Endothelial cell of umbilical vein (primary cell): ENCODE measurements around the gene MLPH. TPM values are rescaled to one million over a fixed set of nuclear protein-coding genes. Genes with fewer than 3 reads are reported as not detected.

Experiments
- BruUV-seq: library from RNA; stranded (reverse); fragments of 400-500 nt; replicated peaks from 2 replicates; lab custom pipeline; 2021; lab: Mats Ljungman, UMichigan
- CTCF ChIA-PET: fragments of 300-600, 350-600 bp; sonication (Branson Sonifier 250); formaldehyde crosslinking; loops from one replicate; lab custom pipeline; 2021; ENCODE audit warnings: antibody characterized with exemption, inconsistent platforms; lab: Charles Lee
- POLR2A ChIA-PET: fragments of 300-600, 350-600 bp; sonication (Branson Sonifier 250); formaldehyde crosslinking; loops from one replicate; lab custom pipeline; 2021; ENCODE audit warnings: antibody characterized with exemption, inconsistent platforms; lab: Charles Lee
- DNase-seq: peaks from one replicate; pipeline ENCODE4 v3.0.0-alpha.2; 2011; ENCODE audit warnings: low read depth, low spot score
- FAIRE-seq: peaks from 2 replicates; lab custom pipeline; 2011; peaks lifted over from hg19 to GRCh38; lab: Jason Lieb, UNC
- H2AFZ ChIP-seq: 2 replicates; pipeline ENCODE4 v1.6.0; 2012; ENCODE audit warnings: low read depth, low read length, control low read depth, inconsistent platforms
- H3K27ac ChIP-seq: 2 replicates; pipeline ENCODE4 v1.5.1; 2011; ENCODE audit warnings: low read depth, mild to moderate bottlenecking, control low read depth, low read length, moderate library complexity; ENCODE audit not compliant: insufficient read depth
- H3K27me3 ChIP-seq, 2 experiments: 2 replicates each; pipeline versions ENCODE4 v1.6.0 to v1.6.1; 2011; ENCODE audit warnings: low read length in 2 of 2, mixed read lengths in 1 of 2; ENCODE audit not compliant: control insufficient read depth in 2 of 2, insufficient read depth in 2 of 2
- H3K36me3 ChIP-seq, 2 experiments: 2 replicates in 1 of 2; 3 replicates in 1 of 2; pipeline ENCODE4 v1.5.1; 2011; ENCODE audit warnings: low read length in 2 of 2, mild to moderate bottlenecking in 1 of 2, moderate library complexity in 1 of 2; ENCODE audit not compliant: control insufficient read depth in 2 of 2, insufficient read depth in 2 of 2; ENCODE audit errors: extremely low read depth in 1 of 2
- H3K4me1 ChIP-seq: 3 replicates; pipeline ENCODE4 v1.5.1; 2011; ENCODE audit warnings: mild to moderate bottlenecking, low read length; ENCODE audit not compliant: control insufficient read depth, insufficient read depth; ENCODE audit errors: extremely low read depth
- H3K4me2 ChIP-seq: 2 replicates; pipeline ENCODE4 v1.6.1; 2011; ENCODE audit warnings: low read length, control low read depth, mixed read lengths; ENCODE audit not compliant: insufficient read depth
- H3K4me3 ChIP-seq, 3 experiments: fragments of 200-600 bp in 1 of 3; sonication (generic), shearing (Covaris generic) in 1 of 3; replicated peaks in 1 of 3; 2 replicates each; pipeline ENCODE4 v1.5.1; 2011 to 2016; ENCODE audit warnings: control low read depth in 3 of 3, low read length in 3 of 3, mild to moderate bottlenecking in 2 of 3, inconsistent platforms in 1 of 3, low read depth in 1 of 3, moderate library complexity in 1 of 3; ENCODE audit not compliant: insufficient read depth in 1 of 3
- H3K79me2 ChIP-seq: 2 replicates; pipeline ENCODE4 v1.6.0; 2012; ENCODE audit warnings: low read length, inconsistent platforms; ENCODE audit not compliant: control insufficient read depth, insufficient read depth
- H3K9ac ChIP-seq: replicated peaks from 2 replicates; pipeline ENCODE3; 2011; ENCODE audit warnings: low read length, control low read depth; ENCODE audit not compliant: insufficient read depth; ENCODE audit errors: extremely low read depth
- H3K9me1 ChIP-seq: replicated peaks from 3 replicates; pipeline ENCODE4 v1.6.0; 2011; ENCODE audit warnings: mild to moderate bottlenecking, low read length; ENCODE audit not compliant: control insufficient read depth, insufficient read depth; ENCODE audit errors: extremely low read depth
- H3K9me3 ChIP-seq: replicated peaks from 2 replicates; pipeline ENCODE4 v1.5.1; 2012; ENCODE audit warnings: low read length, inconsistent platforms; ENCODE audit not compliant: control insufficient read depth, insufficient read depth
- H4K20me1 ChIP-seq: replicated peaks from 2 replicates; pipeline ENCODE3; 2011; ENCODE audit warnings: mild to moderate bottlenecking, low read length; ENCODE audit not compliant: control insufficient read depth, insufficient read depth; ENCODE audit errors: extremely low read depth
- CTCF ChIP-seq, 2 donors: IDR thresholded peaks; 1 replicate in 1 of 2; 2 replicates in 1 of 2; pipeline ENCODE4 v1.5.1; 2011; ENCODE audit warnings: low read length in 2 of 2, mild to moderate bottlenecking in 2 of 2, moderate library complexity in 2 of 2, control low read depth in 1 of 2, inconsistent platforms in 1 of 2, low read depth in 1 of 2; ENCODE audit not compliant: insufficient read depth in 1 of 2; ENCODE audit errors: extremely low read depth in 1 of 2
- EZH2 ChIP-seq: IDR thresholded peaks from 2 replicates; pipeline ENCODE4 v1.6.1; 2012; ENCODE audit warnings: borderline replicate concordance, low read depth, mild to moderate bottlenecking, moderate library complexity, low read length, inconsistent platforms; ENCODE audit not compliant: severe bottlenecking
- FOS ChIP-seq: IDR thresholded peaks from 2 replicates; pipeline ENCODE4 v1.6.1; 2011; ENCODE audit warnings: mild to moderate bottlenecking, low read length, moderate library complexity, borderline replicate concordance; ENCODE audit not compliant: insufficient read depth
- GATA2 ChIP-seq: IDR thresholded peaks from 2 replicates; pipeline ENCODE4 v1.7.0; 2011; ENCODE audit warnings: low read depth, mild to moderate bottlenecking, moderate library complexity, mixed read lengths, low read length; ENCODE audit not compliant: insufficient read length, insufficient read depth
- JUN ChIP-seq: IDR thresholded peaks from 2 replicates; pipeline ENCODE4 v1.6.1; 2011; ENCODE audit warnings: borderline replicate concordance, low read depth; ENCODE audit not compliant: insufficient read length, insufficient read depth
- MAX ChIP-seq: IDR thresholded peaks from 2 replicates; pipeline ENCODE4 v1.6.1; 2011; ENCODE audit not compliant: insufficient read depth, insufficient read length
- MYC ChIP-seq: IDR thresholded peaks from one replicate; pipeline ENCODE4 v1.6.1; 2011; ENCODE audit warnings: mild to moderate bottlenecking, low read depth, low read length
- POLR2A ChIP-seq: IDR thresholded peaks from 2 replicates; pipeline ENCODE4 v1.6.1; 2012; ENCODE audit warnings: low read depth, mild to moderate bottlenecking, control low read depth, low read length
- POLR2AphosphoS5 ChIP-seq: IDR thresholded peaks from 2 replicates; pipeline ENCODE4 v1.6.1; 2012; ENCODE audit warnings: low read depth, mild to moderate bottlenecking, control low read depth, low read length, moderate library complexity; ENCODE audit not compliant: insufficient read depth
- dilution Hi-C: fragments of 300-500 bp; cut with MboI; formaldehyde crosslinking; loops from one replicate; pipeline ENCODE4 v1.15.0; 2019; ENCODE audit warnings: low sequenced_read_pairs; ENCODE audit not compliant: extremely low pct_ligation_motif_present
- intact Hi-C: fragments of 100-400 bp; cut with micrococcal nuclease; formaldehyde crosslinking; loops from one replicate; pipeline ENCODE4 v1.10.0; 2022
- polyA plus RNA-seq, 4 experiments: library from polyadenylated mRNA; depleted of rRNA in 3 of 4; stranded (reverse) in 3 of 4; unstranded in 1 of 4; fragments of >200 nt; gene quantifications; 2 replicates each; pipeline versions ENCODE4 v1.2.1 to v1.2.3, GENCODE V29; 2011 to 2012; ENCODE audit warnings: missing spikeins in 1 of 4
- total RNA-seq: library from RNA; stranded (reverse); gene quantifications from 2 replicates; pipeline ENCODE4 v1.2.3, GENCODE V29; 2021

MLPH gene
- total and polyA plus RNA-seq, 2 donors (not counting 3 experiments of a cell fraction or from before 2014, with no cell fraction given): not detected

DNA sequence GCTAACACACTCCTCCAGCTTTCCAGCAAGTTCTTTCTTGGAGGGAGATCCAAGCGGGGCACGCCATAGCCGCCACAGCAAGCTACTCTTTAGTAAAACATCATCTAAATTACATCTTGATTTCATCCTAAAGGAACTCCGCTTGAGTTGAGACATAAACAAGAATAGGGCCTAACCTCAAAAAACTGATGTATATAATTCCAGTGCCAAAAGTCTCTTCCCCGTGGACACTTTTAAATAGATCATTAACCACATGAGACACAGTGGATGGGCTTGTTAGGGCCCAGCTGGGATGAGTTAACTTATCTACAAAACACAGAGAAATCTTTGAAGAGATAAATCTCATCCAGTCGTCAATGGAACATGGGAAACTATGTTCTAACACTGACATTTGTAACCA is 20.8 kb upstream of the MLPH start:
- Histone ChIP-seq H3K9me3 (no peaks in the 10 kb centered on the region), H4K20me1 (no peaks in the 10 kb centered on the region), H3K27me3 (peaks cover 0 to 2% of the 10 kb centered on the region in 2 experiments), H3K79me2 (no peaks in the 10 kb centered on the region), H2AFZ (no peak overlapping the region), H3K4me3 (no peak overlapping the region), H3K9me1 (no peaks in the 10 kb centered on the region), H3K4me2 (no peak overlapping the region), H3K27ac (no peak overlapping the region), H3K4me1 (peaks cover 11% of the 10 kb centered on the region), H3K9ac (no peak overlapping the region), H3K36me3 (no peaks in the 10 kb centered on the region)
- no TSS peak for BruUV-seq
- ChIA-PET POLR2A (interaction anchor here (0.6 to 1.6 kb wide), 2 partner anchors 35 to 50 kb away, joined by 3 to 4 read pairs; no protein-coding TSS in a partner anchor), CTCF (interaction anchor here (2.7 to 3.1 kb wide), 3 partner anchors 9 to 106 kb away, joined by 12 to 19 read pairs (median 14); no protein-coding TSS in a partner anchor)
- no peak for FAIRE-seq
- no peak for DNase-seq
- intact Hi-C loops: no loop called here
- dilution Hi-C loops: no loop called here
- TF ChIP-seq JUN: no peak
- TF ChIP-seq POLR2A: no peak
- TF ChIP-seq FOS: no peak
- TF ChIP-seq EZH2: no peak
- TF ChIP-seq POLR2AphosphoS5: no peak
- no peak for TF ChIP-seq MAX
- no peak for TF ChIP-seq MYC
- no peak for TF ChIP-seq CTCF (IDR thresholded peaks at IDR 0.05; ENCODE audit: extremely low read depth in 1 of 2, insufficient read depth in 1 of 2, low read depth in 1 of 2, low read length in 2 of 2)
- no peak for TF ChIP-seq GATA2
